ENCODE measurements around the gene SH3GLB2. TPM values are rescaled to one million over a fixed set of nuclear protein-coding genes. Genes with fewer than 3 reads are reported as not detected.

SH3GLB2 gene
- total RNA-seq, 1 donor from 2014 or later: 138 TPM

Other genes starting within 250 kb of the SH3GLB2 start
- gene TBC1D13, start 241.1 kb downstream of the SH3GLB2 start, total RNA-seq: 19.8 TPM
- gene ENDOG, start 209.8 kb downstream of the SH3GLB2 start, total RNA-seq: 59.4 TPM
- gene SPOUT1, start 198.5 kb downstream of the SH3GLB2 start, total RNA-seq: 26.5 TPM
- gene KYAT1, start 146.4 kb downstream of the SH3GLB2 start, total RNA-seq: 4.9 TPM
- 227 TPM for gene LRRC8A, start 146.2 kb downstream of the SH3GLB2 start, total RNA-seq
- gene PHYHD1, start 107.3 kb downstream of the SH3GLB2 start, total RNA-seq: 46.1 TPM
- 5.0 TPM for gene DOLK, start 80.7 kb downstream of the SH3GLB2 start, total RNA-seq
- 45.0 TPM for gene NUP188, start 80.6 kb downstream of the SH3GLB2 start, total RNA-seq
- 39.9 TPM for gene MIGA2, start 8.3 kb upstream of the SH3GLB2 start, total RNA-seq
- 41.7 TPM for gene DOLPP1, start 52.8 kb upstream of the SH3GLB2 start, total RNA-seq
- 110 TPM for gene CRAT, start 82.5 kb upstream of the SH3GLB2 start, total RNA-seq
- gene PTPA, start 83.1 kb upstream of the SH3GLB2 start, total RNA-seq: 61.6 TPM
- 86.1 TPM for gene IER5L, start 149.9 kb upstream of the SH3GLB2 start, total RNA-seq